Stimulated activated naive CD4-positive, alpha-beta T cell (primary cell): ENCODE measurements around the gene HOXA9.

Source experiments
- DNase-seq, 6 experiments: peaks; one replicate each; lab custom pipeline; 2025; lab: John Stamatoyannopoulos, UW

HOXA9 gene

GRCh38 chr7:27153526-27153925 is 11.8 kb downstream of the HOXA9 start:
- DNase-seq: no peak

GRCh38 chr7:27152816-27153442 is 12.4 kb downstream of the HOXA9 start:
- DNase-seq: no peak

DNA sequence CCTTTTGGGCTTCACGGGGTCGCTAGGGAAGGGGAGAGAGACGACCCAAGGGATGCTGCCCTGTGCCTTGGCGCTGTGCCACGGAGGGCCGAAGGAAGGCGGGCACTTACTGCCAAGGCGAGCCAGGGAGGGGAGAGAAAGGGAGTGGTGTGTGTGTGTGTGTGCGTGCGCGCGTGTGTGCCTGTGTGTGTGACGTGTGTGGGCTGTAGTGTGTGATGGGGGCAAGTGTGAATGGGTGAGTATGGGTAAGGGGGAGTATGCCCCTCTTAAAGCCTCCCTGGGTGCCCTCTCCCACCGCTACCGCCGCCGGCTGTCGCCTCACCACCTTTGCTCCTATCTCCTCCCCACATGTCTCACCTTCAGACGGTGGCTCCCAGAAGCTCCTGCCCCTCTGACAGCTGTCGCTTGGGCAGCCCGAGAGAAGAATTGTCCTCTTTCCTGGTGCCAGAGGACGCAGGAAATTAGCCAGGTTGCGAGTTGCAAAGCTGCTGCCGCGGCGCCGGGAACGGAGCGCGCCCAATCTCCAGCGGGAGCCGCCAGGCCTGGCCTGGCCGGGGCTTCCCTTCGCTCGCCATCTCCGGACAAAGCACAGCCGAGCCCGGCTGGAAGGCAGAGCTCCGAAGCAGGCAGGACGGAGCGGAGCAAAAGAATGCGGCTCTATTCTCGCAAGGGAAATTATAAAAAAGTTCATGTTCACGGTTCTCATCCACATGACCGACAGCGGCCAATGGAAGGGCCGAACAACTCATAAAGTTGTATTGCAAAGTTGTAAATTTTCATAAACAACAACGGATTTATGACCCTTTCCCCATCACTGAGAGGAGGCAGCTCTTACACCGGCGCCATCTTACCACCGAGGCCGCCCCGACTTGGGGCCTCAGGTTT is 13.2 kb downstream of the HOXA9 start, which contains the start of gene HOXA3:
HOXA3 (minus strand) TSS at position 653 of the 885 bp plus-strand sequence. CDS start 41,943 bp downstream, outside the sequence.
- DNase-seq: no peak

- no peak for DNase-seq
These were observed 13.9 kb downstream of the HOXA9 start for GRCh38 chr7:27151341-27151930.

DNA sequence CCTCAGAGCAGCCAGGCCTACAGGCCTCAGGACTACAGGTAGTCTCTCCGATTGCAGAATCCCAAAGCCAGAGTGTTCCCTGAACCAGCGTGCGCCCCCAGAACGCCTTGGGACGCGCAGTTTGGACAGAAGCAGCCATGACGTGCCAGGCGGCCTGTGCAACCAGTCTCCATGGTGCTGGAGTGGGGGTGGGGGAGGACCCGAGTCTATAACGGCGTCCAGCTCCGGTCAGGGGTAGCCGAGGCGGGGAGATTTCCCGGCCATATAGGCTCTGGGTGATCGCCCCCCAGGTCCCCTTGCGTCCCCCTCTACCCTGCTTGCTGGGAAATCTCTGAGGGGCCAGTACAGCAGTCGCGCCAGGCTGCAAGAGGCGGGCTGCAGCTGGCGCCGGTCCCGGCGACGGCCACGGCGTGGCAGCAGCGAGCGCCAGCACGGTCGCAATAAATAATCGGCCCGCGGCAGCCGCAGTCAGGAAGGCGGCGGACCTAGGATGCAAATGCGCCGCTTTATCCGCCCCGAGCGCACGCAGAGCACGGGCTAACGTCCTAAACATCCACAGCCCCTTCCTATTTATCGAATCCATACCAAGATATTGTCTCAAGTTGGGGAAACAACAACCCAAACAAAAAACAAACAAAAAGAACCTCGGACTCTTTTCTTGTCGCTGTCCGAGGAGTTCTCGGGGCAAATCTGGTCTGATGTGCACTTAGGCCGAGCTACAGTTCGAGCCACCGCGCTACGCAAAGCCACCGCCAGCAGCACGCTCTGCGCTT is 14.6 kb downstream of the HOXA9 start:
- peak in 4 of 6 experiments; percentile 19 to 56 (median 35) for DNase-seq

DNA sequence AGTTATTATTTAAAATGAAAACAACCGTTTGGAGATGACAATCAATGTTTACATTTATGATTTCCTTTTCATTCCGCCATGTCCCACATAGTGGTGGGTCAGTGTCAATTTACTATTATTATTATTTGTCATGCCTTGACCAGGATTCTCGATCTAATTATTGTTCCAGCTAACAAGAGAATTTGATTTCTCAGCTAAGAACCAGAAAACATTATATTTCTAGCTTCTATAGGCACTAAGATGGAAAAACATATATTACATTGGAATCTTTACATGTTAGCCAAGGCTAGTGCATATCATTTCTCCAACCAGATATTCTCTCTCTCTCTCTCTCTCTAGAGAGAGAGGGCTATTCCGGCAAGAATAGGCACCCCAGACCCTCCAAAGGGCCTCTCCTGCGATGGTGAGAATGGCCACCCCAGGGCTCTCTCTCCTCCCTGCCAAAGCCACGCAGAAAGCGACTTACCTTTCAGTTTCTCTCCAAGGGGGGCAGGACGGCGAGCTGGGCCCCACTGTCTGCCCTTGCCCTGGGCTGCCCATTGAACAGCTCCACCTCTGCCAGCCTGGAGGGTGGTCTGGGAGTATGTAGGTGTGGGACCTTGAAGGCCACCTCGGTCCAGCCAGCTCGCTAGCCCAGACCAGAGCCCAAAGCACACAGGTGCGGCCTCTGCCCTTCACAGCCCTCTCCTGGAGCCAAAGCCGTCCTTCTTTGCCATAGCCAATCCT is 15.3 kb downstream of the HOXA9 start:
- DNase-seq: no peak

- DNase-seq: no peak
These were observed 16.3 kb downstream of the HOXA9 start for GRCh38 chr7:27148756-27149641.

- DNase-seq: no peak
These were observed 17.1 kb downstream of the HOXA9 start for GRCh38 chr7:27148031-27148755.

DNA sequence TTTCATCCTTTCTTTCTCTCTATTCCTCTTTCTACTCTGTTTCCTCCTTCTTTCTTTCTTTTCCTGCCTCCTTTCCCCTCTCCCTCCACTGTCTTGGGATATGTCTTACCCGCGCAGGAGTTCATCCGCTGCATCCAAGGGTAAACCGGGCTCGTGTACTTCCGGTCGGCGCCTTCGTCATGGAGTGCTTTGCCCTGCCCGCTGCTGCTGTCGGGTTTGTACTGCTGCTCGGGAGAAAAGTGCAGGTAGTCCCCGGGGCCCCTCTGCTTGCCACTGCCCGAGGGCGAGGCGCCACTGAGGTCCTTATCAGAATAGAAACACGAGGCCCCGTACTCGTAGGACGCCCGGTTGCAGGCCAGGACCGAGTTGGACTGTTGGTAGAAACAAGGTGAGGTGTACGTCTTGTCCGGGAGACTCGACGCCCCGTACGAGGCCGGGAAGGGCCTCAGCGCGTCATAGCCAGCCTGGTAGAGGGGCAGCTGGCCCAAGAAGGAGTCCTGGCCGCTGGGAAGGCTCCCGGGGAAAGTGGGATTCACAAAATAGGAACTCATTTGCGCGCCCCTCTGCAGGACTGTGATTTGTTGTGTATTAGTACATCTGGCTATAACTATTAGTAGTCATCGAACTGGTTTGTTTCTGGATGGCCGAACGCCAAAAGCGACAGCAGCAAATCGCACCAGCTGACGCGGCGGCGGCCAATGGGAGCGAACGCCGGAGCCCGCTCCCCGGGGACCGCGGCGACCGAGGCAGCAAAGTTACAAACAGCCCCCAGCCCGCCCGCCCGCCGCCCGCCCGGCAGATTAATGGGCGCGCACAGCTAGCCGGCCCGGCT is 17.9 kb downstream of the HOXA9 start, which contains the start of gene HOXA6:
HOXA6 (minus strand) TSS at position 576 of the 832 bp plus-strand sequence; CDS start at position 551, 25 bp downstream.
- no peak for DNase-seq

DNA sequence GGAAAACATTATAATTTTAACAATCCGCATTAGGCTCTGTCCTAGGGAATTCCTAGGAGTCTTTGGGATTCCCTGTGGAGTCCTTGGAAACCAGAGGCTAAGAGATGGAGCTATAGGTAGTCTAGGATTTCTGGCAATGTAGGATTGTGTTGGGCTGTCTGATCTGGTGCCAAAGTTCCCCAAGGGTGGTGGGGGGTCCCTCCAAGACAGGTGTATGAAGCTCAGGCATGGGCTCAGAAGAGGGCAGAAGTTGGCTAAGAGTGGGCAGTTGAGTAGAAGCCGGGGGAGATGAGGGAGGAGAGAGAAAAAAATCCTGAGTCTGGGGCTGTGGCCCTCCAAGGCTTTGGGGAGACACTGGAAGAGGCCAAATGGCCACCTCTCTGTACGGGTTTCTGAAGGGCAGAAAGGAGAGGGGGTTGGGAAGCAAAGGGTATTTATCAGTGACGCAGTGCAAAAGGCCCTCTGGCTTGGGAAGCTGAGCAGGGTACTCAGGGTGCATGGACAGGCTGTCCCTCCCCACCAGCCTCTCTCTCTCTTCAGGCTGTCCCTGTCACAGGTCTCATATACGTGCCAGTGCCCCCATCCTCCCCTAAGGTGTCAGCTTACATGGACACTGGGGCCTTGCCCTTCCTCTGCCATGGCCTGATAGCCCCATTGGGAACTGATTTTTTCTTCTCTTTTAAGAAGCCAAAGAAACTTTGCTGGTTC is 18.7 kb downstream of the HOXA9 start:
- no peak for DNase-seq

DNA sequence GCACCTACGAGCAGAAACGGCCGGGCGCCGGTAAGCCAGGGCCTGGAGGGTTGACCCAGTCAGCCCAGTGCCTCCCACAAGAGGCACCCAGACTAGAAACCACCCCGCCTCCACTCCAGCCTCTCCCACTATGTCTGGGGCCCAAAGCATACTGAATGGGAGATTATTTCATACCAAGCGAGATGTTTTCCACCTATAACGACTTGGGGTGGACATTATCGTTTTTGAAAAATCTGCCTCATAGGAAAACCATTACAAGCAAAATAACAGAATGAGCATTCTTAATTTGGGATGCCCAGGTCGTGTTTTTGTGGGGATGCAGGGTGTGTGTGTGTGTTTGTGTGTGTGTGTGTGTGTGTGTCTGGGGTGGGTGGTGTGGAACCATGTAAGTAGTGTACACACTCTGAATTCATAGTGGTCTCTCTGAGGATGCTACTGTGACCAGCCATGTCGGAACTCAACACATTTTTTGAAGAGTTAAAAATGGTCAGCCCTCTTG is 19.4 kb downstream of the HOXA9 start:
- DNase-seq: no peak

DNA sequence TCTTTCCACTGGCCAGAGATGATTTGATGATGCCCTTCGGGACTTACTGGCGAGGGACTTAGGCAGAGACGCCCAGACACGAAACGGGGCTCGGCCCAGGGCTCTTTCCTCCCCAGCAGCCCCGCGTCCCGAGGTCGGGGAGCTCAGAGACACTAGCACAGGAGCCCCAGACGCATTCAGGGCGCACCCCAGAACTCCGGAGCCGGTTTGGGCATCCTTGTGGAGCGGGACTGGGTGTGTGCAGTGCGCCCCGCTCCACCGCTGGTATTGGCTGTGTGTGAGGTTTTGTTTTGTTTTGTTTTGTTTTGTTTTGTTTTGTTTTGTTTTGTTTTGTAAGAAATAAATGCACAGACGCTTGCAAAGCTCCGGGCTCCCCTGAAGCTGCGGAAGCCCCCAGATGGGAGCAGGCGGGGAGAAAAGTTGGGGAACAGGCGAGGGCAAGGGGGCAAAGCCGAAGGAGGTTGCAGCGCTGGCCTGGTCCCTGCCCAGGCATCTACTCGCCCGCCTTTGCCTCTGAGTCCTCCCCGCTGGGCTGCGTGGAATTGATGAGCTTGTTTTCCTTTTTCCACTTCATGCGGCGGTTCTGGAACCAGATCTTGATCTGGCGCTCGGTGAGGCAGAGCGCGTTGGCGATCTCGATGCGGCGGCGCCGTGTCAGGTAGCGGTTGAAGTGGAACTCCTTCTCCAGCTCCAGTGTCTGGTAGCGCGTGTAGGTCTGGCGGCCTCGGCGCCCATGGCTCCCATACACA is 20.0 kb downstream of the HOXA9 start:
- no peak for DNase-seq

- DNase-seq: no peak
These were observed 20.6 kb downstream of the HOXA9 start for GRCh38 chr7:27144781-27145164.

GRCh38 chr7:27143950-27144780 is 21.2 kb downstream of the HOXA9 start:
- DNase-seq: no peak

GRCh38 chr7:27143023-27143949 is 22.1 kb downstream of the HOXA9 start, which contains the start of gene HOXA5:
Gene HOXA5, minus strand, starts transcription at chr7:27143681. Its CDS starts 74 bp downstream, at chr7:27143607.
- no peak for DNase-seq
